B cell (primary cell): Measurements from ENCODE around the gene GPC3.

Source experiments
- CTCF ChIP-seq: fragments of 200-600 bp; IDR thresholded peaks from one replicate; pipeline ENCODE4 v1.8.0; 2022; ENCODE audit warnings: antibody characterized with exemption, mild to moderate bottlenecking
- EZH2 ChIP-seq: IDR thresholded peaks from 2 replicates; pipeline ENCODE4 v1.6.1; 2012; ENCODE audit warnings: borderline replicate concordance, low read depth, mild to moderate bottlenecking, moderate library complexity, low read length; ENCODE audit not compliant: insufficient read depth, poor library complexity, severe bottlenecking

- TF ChIP-seq CTCF (no peak), EZH2 (no peak)
These were observed 378.4 kb downstream of the GPC3 start for GRCh38 chrX:133606990-133607389.
